Spinal cord (tissue), 10 donors: Measurements from ENCODE around the gene CTNNA2. TPM values are rescaled to one million over a fixed set of nuclear protein-coding genes. Genes with fewer than 3 reads are reported as not detected.
A peak's percentile ranks its signal among the peaks of the same experiment; 100 is the strongest.

Experiments used
- DNase-seq, 6 donors: peaks; one replicate each; pipeline versions ENCODE4 v3.0.0 to v3.0.0-alpha.2; 2013 to 2015; ENCODE audit warnings: low spot score in 6 of 6, low read depth in 4 of 6
- H3K27ac ChIP-seq: one replicate; pipeline ENCODE4 v1.5.1; 2013; ENCODE audit warnings: low read depth, low read length, control low read depth
- H3K27me3 ChIP-seq: one replicate; pipeline ENCODE4 v1.6.1; 2013; ENCODE audit warnings: low read length; ENCODE audit not compliant: control insufficient read depth, insufficient read depth
- H3K36me3 ChIP-seq: one replicate; pipeline ENCODE4 v1.6.1; 2013; ENCODE audit warnings: low read length; ENCODE audit not compliant: control insufficient read depth, insufficient read depth
- H3K4me1 ChIP-seq: one replicate; pipeline ENCODE4 v1.6.1; 2013; ENCODE audit warnings: low read length; ENCODE audit not compliant: control insufficient read depth, insufficient read depth
- H3K4me3 ChIP-seq: one replicate; pipeline ENCODE4 v1.5.1; 2013; ENCODE audit warnings: low read depth, low read length, control low read depth
- H3K9me3 ChIP-seq: one replicate; pipeline ENCODE4 v1.6.1; 2013; ENCODE audit warnings: low read length; ENCODE audit not compliant: control insufficient read depth, insufficient read depth
- WGBS: methylation state at CpG from one replicate; pipeline ENCODE4 v1.1.5; 2013; ENCODE audit warnings: missing lambda C conversion rate; ENCODE audit not compliant: insufficient coverage; 5-methylcytosine and 5-hydroxymethylcytosine counted together
- polyA plus RNA-seq, 2 donors: library from polyadenylated mRNA; unstranded; fragments of 120-200 nt; gene quantifications; one replicate each; pipeline ENCODE4 v1.2.1, GENCODE V29; 2013; ENCODE audit not compliant: insufficient read length in 2 of 2
- total RNA-seq, 2 donors: library from RNA; depleted of rRNA in 1 of 2; stranded (reverse); fragments of 120-200 nt in 1 of 2; fragments of >200 nt in 1 of 2; gene quantifications; one replicate each; pipeline versions ENCODE4 v1.2.3 to v1.2.4, GENCODE V29; 2013 to 2014
- donor health status: healthy.

CTNNA2 gene
- total and polyA plus RNA-seq, 4 donors = 42.4 to 117 (median 84.7) TPM

DNA sequence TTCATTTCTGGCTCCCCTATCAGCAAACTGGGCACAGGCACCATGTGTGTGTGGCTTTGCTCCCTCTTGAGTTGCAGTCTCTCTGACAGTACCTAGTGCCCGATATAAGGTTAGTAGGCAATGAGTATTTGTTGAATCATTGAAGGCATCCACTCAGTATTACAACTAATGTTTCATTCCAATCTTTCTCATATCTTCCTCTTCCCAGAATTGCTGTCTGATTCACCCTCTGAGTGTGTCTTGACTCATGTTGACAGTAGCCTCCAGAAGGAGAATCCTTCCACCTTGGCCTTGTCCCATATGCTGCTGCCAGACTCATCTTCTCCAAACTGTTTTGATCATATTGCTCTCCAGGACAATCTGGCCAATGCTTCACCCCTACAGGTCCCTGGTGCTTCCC lies 589.2 kb downstream of the CTNNA2 start:
- H3K27ac ChIP-seq = no peak overlapping the region
- no peaks in the 10 kb centered on the region for H3K9me3 ChIP-seq
- no peak for DNase-seq
- H3K4me1 ChIP-seq = no peaks in the 10 kb centered on the region
- no peaks in the 10 kb centered on the region for H3K27me3 ChIP-seq
- no peak overlapping the region for H3K4me3 ChIP-seq
- H3K36me3 ChIP-seq = no peaks in the 10 kb centered on the region
- no CpG with 5 or more reads among the region's 1 CpG for WGBS

DNA sequence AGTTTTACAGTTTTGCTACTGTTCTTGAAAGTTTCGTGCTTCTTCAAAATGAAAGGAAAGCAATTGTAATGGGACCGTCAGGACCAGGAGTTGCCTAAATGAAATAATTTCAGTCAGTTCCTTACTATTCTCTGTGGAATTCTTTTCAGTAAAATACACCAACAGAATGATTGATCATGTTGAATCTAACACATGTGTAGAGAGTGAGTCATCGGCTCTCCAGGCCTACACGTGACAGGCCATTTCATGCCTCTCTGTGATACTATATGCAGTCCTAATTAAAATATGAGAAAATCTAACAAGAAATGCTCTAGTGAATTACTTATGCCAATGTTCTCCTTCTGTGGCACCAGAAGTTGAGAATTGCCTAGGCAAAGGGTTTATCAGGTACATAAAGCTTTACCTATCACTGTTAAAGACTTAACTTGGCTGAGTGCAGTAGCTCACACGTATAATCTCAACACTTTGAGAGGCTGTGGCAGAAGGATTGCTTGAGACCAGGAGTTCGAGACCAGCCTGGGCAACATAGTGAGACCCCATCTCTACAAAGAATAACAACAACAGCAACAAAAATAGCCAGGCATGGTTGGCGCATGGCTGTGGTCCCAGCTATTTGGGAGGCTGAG lies 592.3 kb downstream of the CTNNA2 start:
- Histone ChIP-seq H3K36me3 (no peaks in the 10 kb centered on the region), H3K4me1 (peaks cover 6% of the 10 kb centered on the region), H3K27ac (no peak overlapping the region), H3K4me3 (no peak overlapping the region), H3K9me3 (no peaks in the 10 kb centered on the region), H3K27me3 (no peaks in the 10 kb centered on the region)
- DNase-seq = no peak
- 86% methylated on average over 1 of the region's 7 CpGs for WGBS

- Histone ChIP-seq H3K4me3 (no peak overlapping the region), H3K27me3 (no peaks in the 10 kb centered on the region), H3K36me3 (no peaks in the 10 kb centered on the region), H3K4me1 (peaks cover 6% of the 10 kb centered on the region), H3K27ac (no peak overlapping the region), H3K9me3 (no peaks in the 10 kb centered on the region)
- DNase-seq = no peak
Observed at GRCh38 chr2:80111185-80111584, 598.3 kb downstream of the CTNNA2 start.

- no peak for DNase-seq
- H3K27me3 ChIP-seq = no peaks in the 10 kb centered on the region
- H3K27ac ChIP-seq = no peak overlapping the region
- H3K4me3 ChIP-seq = no peak overlapping the region
- 81% methylated on average over 2 of the region's 3 CpGs for WGBS
- H3K36me3 ChIP-seq = no peaks in the 10 kb centered on the region
- peaks cover 1% of the 10 kb centered on the region for H3K4me1 ChIP-seq
- no peaks in the 10 kb centered on the region for H3K9me3 ChIP-seq
Observed at GRCh38 chr2:80112790-80113189, 599.9 kb downstream of the CTNNA2 start.

- Histone ChIP-seq H3K27me3 (no peaks in the 10 kb centered on the region), H3K9me3 (no peaks in the 10 kb centered on the region), H3K36me3 (no peaks in the 10 kb centered on the region), H3K4me3 (no peak overlapping the region), H3K4me1 (no peaks in the 10 kb centered on the region), H3K27ac (no peak overlapping the region)
- WGBS = no CpG with 5 or more reads among the region's 3 CpGs
- no peak for DNase-seq
Observed at GRCh38 chr2:80113399-80113798, 600.5 kb downstream of the CTNNA2 start.

GRCh38 chr2:80114812-80115211 lies 602.0 kb downstream of the CTNNA2 start:
- no peaks in the 10 kb centered on the region for H3K27me3 ChIP-seq
- no peaks in the 10 kb centered on the region for H3K4me1 ChIP-seq
- no peaks in the 10 kb centered on the region for H3K36me3 ChIP-seq
- WGBS = 90% methylated on average over 3 of the region's 4 CpGs
- no peaks in the 10 kb centered on the region for H3K9me3 ChIP-seq
- H3K4me3 ChIP-seq = no peak overlapping the region
- no peak overlapping the region for H3K27ac ChIP-seq
- DNase-seq = no peak

DNA sequence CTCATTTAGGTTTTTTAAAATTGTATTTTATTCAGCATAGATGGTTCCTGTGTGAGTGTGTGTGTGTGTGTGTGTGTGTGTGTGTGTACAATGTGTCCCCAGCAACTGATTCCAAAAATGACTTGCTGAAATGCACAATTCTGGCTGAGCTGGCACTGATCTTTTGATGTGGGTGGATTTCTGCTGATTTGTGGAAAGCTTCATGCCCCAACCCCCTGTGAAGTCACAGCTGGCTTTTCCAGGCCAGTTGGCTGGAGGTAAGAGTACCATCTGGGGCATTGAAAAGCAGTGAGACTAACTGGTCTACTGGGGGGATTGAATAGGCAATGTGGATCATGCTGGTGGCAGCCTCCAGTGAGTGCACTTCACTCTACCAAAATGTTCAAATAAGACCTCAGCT lies 604.5 kb downstream of the CTNNA2 start:
- Histone ChIP-seq H3K4me1 (no peaks in the 10 kb centered on the region), H3K4me3 (no peak overlapping the region), H3K36me3 (no peaks in the 10 kb centered on the region), H3K9me3 (no peaks in the 10 kb centered on the region), H3K27me3 (no peaks in the 10 kb centered on the region), H3K27ac (no peak overlapping the region)
- DNase-seq = peak in 1 of 6 donors; percentile 37

GRCh38 chr2:80120866-80121265 lies 608.0 kb downstream of the CTNNA2 start:
- H3K9me3 ChIP-seq = no peaks in the 10 kb centered on the region
- no peak overlapping the region for H3K4me3 ChIP-seq

DNA sequence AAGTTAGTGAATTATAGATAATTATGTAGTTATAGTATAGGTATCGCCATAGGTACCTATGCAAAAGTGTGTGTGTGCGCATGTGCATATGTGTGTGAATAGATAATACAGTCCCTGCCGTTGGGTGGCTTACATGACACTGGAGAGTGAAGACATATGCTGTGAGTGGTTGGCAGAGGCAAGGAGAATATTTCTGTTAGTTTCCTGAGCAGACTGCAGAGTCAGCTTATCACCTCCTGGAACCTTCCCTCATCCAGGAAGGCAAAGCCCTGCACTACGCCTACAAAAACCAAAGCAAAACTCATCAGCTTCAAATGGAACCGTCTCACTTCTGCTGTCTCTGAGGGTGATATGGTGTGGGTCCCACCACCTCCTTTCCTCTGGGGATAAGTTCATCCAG lies 609.8 kb downstream of the CTNNA2 start:
- Histone ChIP-seq H3K27me3 (no peaks in the 10 kb centered on the region), H3K9me3 (no peaks in the 10 kb centered on the region), H3K4me3 (no peak overlapping the region), H3K4me1 (no peaks in the 10 kb centered on the region), H3K36me3 (no peaks in the 10 kb centered on the region), H3K27ac (no peak overlapping the region)
- WGBS = 94% methylated on average over 2 of the region's 5 CpGs
- DNase-seq = no peak

More at GRCh38 chr2:80120866-80121265, 608.0 kb downstream of the CTNNA2 start:
- Histone ChIP-seq H3K27ac (no peak overlapping the region), H3K27me3 (no peaks in the 10 kb centered on the region), H3K36me3 (no peaks in the 10 kb centered on the region), H3K4me1 (no peaks in the 10 kb centered on the region)
- no CpG with 5 or more reads among the region's 3 CpGs for WGBS
- DNase-seq = no peak

DNA sequence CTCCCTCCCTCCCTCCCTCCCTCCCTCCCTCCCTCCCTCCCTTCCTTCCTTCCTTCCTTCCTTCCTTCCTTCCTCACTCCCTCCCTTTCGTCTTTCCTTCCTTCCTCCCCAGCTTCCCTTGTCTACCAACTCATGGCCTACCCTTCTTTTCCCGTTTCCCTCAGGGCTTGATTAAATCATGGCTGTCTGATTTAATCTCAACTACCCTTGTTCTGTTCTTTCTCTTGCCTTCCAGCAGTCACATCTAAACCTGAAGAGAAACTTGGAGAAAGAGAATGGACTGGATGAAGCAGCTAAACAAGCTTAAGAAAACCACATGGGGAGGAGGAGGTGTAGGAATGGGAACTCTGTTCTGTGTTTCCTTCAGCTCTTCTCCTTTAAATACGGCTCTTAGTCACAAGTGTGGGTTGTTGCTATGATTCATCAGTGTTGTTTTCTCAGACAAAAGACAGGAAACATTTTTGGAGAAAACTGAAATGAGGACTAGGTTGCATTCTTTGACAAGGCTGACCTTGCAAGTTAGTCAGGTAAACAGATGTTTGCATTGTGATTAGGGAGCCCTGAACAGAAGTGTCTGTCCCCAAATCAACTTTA lies 613.8 kb downstream of the CTNNA2 start:
- Histone ChIP-seq H3K4me1 (no peaks in the 10 kb centered on the region), H3K27me3 (no peaks in the 10 kb centered on the region), H3K36me3 (no peaks in the 10 kb centered on the region), H3K9me3 (no peaks in the 10 kb centered on the region), H3K4me3 (no peak overlapping the region), H3K27ac (no peak overlapping the region)
- 67% methylated on average over 1 of the region's 3 CpGs for WGBS
- DNase-seq = no peak
